ENCODE results near the gene MS4A2.
"Not testable (repeated sequence)": the region's sequence is repeated elsewhere in the genome, so short reads cannot be mapped to it uniquely, and the experiment has no call there.

Gene MS4A2

DNA sequence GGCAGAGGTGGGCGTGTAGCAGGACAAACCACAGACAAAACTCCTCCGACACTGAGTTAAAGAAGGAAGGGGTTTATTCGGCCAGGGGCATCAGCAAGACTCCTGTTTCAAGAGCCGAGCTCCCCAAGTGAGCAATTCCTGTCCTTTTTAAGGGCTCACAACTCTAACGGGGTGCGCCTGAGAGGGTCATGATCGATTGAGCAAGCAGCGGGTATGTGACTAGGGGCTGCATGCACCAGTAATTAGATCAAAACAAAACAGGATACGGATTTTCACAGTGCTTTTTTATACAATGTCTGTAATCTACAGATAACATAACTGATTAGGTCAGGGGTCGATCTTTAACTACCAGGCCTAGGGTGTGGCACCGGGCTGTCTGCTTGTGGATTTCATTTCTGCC is 12.9 kb downstream of the MS4A2 start:
- DNase-seq (ENCODE audit: low spot score), result not testable (repeated sequence)

DNA sequence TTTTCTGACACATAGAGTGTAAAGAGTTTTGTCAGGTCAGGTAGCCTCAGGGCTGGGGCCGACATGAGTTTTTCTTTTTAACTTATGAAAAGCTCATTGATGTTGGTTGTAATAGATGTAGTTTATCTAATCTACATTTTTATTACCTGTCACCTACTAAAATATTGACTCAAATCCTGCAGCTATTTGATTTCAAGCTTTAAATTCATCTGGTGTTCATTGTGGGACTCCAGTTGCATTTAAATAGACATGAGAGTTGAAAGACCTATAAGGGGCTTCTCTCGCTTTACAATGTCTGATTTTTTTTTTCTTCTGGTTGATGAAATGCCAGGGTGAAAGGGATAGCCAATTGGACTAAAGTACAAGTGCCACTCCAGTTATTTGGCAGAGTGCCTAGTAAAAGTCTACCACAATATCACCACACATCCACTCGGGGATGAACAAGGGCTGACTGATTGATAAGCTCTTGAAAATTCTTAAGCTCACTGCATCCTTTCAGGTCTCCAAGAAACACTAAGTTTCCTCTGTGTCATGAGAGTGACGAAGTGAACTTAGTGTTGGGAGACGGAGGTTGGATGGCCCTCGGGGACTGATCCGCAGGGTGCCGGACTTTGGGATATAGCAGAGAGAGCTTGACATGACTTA is 16.1 kb downstream of the MS4A2 start:
- not testable (repeated sequence) for DNase-seq (ENCODE audit: low spot score)

DNA sequence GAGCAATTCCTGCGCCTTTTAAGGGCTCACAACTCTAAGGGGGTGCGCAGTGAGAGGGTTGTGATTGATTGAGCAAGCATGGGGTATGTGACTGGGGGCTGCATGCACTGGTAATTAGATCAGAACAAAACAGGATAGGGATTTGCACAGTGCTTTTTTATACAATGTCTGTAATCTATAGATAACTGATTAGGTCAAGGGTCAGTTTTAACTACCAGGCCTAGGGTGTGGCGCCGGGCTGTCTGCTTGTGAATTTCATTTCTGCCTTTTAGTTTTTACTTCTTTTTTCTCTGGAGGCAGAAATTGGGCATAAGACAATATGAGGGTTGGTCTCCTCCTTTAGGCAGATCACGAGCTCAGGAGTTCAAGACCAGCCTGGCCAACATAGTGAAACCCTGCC is 20.2 kb downstream of the MS4A2 start:
- DNase-seq (ENCODE audit: low spot score), result not testable (repeated sequence)

DNA sequence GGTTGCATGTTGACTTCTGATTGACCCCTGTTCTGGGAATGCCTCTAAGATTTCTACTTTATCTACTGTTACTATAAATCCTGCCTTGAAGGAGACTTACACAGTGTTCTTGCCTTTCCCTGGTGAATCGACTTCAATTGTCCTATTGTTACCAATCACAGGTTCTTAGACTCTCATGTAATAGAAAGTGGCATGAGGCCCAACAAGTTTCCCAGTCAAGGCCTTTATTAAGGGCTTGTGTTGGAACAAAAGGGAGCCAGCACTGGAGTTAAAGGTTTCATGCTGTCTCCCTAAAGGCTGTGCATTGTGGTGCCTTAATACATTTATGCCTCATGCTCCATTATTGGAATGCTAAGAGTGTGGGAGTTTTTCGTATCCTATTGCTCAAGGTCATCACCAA is 23.3 kb downstream of the MS4A2 start:
- no peak for DNase-seq (ENCODE audit: low spot score)

DNA sequence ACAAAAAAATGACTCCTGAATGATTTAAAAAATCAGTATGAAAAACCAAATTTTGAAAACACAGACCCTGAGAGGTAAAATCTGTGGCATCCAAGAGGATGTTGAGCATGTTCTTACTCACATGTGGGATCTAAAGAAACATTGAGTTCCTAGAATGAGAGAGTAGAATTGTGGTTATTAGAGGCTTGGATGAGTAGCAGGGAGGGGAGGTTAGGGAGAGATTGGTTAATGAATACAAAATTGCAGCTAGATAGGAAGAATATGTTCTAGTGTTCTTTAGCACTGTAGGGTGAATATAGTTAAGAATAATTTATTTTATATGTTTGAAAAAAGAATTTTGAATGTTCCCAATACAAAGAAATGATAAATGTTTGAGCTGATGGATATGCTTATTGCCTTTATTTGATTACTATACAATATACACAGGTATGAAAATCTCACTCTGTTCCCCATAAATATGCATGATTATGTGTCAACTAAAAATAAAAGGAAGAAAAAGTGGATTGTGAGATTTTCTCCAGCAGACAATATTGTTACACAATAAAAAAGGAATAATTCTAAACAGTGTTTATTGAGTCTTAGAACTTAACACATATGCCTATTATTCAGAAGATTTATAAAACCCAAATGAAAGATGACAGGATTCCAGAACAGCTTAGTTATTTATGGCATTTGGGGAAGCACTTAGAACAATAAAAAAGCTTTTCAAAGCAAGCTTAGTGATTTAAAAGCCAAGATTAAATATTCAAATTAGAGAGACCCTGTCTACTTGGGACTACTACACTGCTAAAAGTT is 28.7 kb downstream of the MS4A2 start:
- no peak for DNase-seq (ENCODE audit: low spot score)

DNA sequence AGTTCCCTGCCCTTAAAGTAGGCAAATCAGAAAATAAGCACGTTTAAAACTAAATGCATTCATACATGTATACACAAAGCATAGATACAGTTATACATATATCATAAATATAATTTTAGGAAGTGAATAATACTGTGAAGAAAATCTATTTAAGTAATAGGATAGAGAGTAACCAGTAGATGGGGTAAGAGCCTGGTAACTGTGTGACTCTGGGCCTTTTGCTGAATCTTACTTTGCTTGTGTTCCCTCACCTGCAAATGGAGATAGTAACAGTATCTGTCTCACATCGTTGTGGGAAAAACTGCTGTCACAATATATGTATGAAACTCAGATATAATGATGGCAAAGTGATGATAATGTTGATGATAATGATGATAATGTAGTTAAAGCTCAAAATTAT is 29.9 kb downstream of the MS4A2 start:
- no peak for DNase-seq (ENCODE audit: low spot score)

DNA sequence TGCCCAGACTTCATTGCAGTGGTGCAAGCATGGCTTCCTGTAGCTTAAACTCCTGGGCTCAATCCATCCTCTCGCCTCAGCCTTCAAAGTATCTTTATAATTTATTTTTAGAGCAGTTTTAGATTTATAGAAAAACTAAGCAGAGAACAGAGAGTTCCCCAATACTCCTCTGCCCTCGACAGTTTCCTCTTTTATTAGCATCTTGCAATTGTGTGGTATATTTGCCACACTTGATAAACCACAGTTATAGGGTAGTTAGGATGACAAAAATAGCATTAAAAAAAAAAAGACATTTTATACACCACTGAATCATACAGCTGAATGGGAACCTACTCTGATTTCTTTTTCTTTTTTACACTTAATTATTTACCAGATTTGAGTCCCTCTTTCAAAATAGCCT is 31.2 kb downstream of the MS4A2 start:
- DNase-seq (ENCODE audit: low spot score), result no peak

DNA sequence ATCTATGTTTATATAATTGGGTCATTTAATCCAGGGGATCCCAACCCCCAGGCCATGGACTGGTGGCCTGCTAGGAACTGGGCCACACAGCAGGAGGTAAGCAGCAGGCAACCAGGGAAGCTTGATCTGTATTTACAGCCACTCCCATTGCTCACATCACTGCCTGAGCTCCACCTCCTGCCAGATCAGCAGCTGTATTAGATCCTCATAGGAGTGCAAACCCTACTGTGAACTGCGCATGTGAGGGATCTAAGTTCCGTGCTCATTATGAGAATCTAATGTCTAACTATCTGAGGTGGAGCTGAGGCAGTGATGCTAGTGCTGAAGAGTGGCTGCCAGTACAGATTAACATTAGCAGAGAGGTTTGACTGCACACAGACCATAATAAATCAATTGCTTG is 32.8 kb downstream of the MS4A2 start:
- no peak for DNase-seq (ENCODE audit: low spot score)

DNA sequence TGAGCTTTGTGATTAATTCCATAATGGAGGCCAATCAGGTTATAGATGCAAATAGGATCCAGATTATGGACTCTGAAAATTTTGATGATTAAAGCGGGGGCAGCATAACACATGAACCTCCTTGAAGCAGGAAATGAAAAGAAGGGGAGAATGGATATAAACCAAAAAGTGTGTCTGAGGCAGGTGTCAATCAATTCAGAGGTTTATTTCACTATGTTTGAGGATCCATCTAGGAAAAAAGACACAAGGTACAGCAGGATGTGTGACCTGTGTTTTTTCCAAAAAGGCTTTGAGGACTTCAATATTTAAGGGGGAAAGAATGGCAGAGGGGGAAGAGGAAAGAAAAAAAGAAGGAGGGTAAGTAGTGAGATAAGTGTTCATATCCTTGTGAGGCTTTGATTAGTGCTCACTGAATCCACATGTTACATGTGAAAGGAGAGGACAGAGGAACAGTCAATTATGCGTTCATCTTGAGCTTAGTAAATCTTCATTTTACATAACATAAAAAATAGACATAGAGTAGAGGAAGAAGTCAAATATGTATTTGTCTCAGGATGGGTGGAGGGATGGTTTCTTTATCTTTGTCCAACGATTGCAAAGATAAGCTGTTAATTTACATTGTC is 34.1 kb downstream of the MS4A2 start:
- no peak for DNase-seq (ENCODE audit: low spot score)

DNA sequence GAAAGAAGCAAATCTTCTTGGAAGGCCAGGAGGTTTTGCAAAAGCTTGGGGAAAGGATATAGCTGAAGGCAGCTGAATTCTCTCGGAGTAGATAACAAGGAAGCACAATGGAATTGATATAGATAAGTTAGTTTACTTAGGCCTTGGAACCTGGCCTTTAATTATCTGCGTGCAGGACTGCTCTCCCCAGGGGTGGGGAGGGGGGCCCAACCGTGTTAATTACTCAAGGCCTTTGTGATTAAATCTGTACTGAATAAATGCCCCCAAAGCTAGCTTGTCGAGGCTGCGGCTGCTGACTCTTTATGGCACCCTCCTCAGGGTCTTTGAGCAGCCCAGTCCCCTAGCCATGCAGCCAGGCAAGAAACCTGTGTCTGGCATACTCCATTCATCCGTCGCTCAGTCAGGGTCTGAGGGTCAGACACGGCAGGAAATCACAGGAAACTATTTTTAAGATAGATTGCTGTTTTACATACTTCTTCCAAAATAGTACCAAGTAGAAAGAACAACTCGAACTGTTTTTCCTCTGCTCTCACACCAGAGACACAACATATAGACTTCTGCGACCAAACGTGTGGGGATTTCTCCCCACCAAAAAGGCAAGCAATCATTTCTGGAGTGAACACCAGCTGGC is 36.5 kb downstream of the MS4A2 start:
- no peak for DNase-seq (ENCODE audit: low spot score)

DNA sequence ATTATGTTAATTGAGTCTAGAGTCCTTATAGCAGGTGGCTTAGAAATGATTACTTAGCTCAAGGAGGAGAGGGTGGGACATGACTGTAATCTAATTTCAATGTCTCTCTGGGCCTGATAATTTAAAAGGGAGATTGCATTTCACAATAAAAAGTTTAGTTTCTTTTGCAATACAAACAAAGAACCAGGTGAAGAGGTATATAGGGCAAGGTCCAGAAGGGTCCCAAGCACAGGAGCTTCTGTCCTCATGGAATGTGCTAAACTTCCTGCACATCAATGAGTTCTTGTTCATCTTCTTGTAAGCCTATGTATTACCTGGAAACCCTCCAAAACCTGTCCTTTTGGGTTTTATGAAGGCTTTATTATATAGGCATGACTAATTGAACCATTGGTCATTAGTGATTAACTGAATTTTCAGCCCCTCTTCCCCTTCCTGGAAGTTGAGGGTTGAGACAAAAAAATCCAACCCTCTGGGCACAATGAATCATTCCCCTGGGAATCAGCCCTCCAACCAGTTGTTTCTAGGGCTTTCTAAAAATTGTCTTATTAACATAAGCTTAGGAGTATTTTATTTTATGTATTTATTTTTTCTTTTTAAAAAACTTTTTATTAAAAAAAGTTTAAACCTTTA is 37.6 kb downstream of the MS4A2 start:
- DNase-seq (ENCODE audit: low spot score), result no peak

DNA sequence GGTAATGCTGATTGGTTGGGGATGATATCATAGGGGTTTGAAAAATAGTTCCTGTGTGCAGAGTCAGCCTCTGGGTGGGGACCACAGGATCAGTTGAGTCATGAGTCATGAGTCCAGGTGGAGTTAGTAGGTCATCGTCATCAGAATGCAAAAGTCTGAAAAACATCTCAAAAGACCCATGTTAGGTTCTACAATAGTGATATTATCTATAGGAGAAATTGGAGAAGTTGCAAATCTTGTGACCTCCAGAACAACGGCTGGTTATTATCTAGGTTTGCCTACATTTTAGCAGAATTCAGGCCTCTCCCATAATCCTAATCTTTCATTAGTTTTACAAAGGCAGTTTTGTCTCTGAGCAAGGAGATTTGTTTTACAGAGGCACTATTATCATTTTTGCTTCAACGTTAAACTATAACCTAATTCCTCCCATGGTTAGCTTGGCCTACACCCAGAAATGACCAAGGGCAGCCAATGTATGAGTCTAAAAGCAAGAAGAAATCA is 38.9 kb downstream of the MS4A2 start:
- no peak for DNase-seq (ENCODE audit: low spot score)

DNA sequence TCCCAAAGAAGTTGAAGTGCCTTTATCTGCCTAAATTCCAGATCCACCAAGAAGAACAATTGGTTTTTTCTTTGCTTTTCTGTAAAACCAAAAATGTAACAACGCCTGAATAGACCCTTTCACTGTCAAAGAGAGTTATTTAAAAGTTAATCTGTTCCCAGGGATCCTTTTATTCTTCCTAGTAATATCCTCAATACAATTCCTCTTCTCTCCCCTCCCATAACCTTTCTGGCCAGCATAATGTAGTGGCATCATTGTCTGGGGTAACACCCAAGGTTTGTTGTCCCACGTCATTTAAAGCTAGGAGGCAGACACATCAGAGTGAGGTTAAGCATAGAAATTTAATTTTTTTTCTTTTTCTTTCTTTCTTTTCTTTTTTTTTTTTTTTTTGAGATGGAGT is 39.9 kb downstream of the MS4A2 start:
- no peak for DNase-seq (ENCODE audit: low spot score)

DNA sequence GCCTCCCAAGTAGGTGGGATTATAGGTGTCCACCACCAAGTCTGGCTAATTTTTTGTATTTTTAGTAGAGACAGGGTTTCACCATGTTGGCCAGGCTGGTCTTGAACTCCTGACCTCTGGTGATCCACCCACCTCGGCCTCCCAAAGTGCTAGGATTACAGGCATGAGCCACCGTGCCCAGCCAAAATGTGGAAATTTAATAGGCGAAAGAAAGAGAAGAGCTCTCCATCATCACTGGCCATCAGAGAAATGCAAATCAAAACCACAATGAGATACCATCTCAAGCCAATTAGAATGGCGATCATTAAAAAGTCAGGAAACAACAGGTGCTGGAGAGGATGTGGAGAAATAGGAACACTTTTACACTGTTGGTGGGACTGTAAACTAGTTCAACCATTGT is 40.4 kb downstream of the MS4A2 start:
- not testable (repeated sequence) for DNase-seq (ENCODE audit: low spot score)

DNA sequence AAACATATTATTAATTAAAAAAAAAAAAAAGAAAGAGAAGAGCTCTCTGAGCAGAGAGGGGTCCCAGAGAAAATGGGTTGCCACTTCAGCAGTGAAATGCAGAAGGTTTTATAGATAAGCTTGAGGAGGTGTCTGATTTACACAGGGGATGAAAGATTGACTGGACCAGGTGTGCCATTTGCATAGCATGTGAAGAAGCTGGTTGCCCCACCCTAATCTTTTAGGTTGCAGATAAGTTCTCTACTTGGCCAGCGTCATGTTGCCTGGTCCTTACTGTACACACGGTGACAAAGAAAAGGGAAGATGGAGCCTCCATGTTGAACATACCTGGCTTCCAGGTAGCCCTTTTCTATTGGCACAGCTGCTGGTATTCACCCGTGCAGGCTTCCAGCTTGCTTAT is 41.4 kb downstream of the MS4A2 start:
- no peak for DNase-seq (ENCODE audit: low spot score)

DNA sequence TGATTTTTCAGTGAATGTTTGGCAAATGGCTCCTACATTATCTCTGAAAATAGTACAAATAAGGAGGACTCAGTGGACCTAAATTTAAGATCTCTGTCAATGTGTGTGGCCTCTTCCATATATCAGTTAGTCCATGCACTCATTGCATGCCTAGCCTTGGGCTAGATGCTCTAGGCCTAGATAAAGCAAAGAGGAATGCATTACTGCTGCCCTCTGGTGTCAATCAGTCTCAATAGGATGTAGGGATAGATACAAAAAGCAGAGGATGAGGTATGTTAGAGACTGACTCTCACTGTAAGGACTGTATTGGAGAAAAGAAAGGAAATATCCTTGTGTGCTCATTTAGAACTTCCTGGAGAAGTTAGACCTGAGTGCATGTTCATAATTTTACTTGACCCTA is 42.0 kb downstream of the MS4A2 start:
- no peak for DNase-seq (ENCODE audit: low spot score)

DNA sequence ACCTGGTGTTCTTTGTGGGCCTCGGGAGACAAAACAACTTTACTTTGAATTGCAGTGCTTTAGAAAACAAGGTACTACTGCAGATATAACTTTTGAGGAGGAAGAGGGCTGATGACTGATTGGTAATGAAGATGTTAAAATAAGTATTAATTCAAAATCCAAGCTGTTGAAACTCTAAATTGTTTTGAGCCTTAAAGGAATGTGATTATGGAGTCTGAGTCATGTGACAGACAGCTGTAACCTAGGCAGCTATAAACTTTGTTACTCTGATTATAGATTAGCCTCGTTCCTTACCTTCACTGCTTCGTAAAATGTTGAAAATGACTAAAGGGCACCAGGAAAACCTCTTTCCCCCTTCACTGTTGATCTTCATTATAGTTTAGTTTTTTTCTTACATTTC is 43.4 kb downstream of the MS4A2 start:
- DNase-seq (ENCODE audit: low spot score), result no peak

DNA sequence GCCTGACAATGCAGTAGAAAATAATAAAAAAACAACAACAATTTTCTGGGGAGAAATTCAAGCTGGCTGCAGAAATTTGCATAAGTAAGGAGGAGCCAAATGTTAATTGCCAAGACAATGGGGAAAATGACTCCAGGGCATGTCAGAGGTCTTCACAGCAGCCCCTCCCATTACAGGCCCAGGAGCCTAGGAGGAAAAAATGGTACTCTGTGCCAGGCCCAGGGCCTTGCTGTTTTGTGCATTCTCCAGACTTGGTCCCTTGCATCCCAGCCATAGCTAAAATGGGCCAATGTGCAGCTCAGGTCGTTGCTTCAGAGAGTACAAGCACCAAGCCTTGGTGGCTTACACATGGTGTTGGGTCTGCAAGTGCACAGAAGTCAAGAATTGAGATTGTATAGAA is 45.5 kb downstream of the MS4A2 start:
- no peak for DNase-seq (ENCODE audit: low spot score)

DNA sequence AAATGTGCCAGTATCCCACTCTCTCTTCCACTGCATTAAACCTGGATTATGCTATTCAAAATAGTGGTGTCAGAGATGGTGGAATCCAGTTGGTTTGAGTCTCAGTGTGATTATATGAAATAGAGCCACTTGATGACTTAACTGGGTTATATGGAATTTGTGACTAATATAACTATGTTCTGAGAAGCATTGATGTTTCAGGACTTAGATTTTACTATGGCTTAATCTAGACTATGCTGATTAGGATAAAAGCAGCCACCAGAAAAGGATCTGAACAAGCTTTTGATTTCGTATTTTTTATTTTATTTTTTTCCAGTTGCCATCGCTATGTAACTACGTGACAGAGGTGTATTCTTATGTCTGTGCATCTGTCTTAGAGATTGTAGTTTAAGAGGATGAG is 55.3 kb downstream of the MS4A2 start:
- DNase-seq (ENCODE audit: low spot score), result no peak

DNA sequence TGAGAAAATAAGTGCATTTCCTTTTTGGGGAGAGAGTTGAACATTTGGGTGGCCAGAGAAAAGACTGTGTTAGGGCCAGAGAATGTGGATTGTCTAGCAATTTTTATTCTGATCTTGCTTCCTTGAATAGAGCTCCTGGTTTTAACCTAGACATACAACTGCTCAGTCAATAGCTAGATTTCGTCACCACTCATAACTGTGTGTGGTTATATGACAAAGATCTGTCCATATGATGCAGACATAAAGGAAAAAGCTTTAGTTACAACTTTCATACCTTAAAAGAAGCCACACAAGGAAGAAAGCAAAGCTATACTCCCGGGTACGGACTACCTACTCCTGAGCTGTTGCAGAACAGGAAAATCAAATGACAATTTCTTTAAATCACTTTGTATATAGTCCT is 57.2 kb downstream of the MS4A2 start:
- DNase-seq (ENCODE audit: low spot score), result no peak
